K562 (cell line): Measurements from ENCODE around the gene TBC1D2. TPM values are rescaled to one million over a fixed set of nuclear protein-coding genes. Genes with fewer than 3 reads are reported as not detected.

Source experiments
- ATAC-seq: fragments of 200-7000 bp; cut with Tn5 transposase; 3 replicates; pipeline ENCODE4 v1.9.1; 2020; ENCODE audit warnings: moderate library complexity
- BruUV-seq: library from RNA; stranded (reverse); fragments of 400-500 nt; replicated peaks from 2 replicates; lab custom pipeline; 2021; lab: Mats Ljungman, UMichigan
- CTCF ChIA-PET: fragments of 300-600 bp; formaldehyde crosslinking; extraction: SDS; loops from one replicate; lab custom pipeline; 2021; ENCODE audit warnings: low intra/inter-chr PET ratio; lab: Yijun Ruan, JAX
- POLR2A ChIA-PET: fragments of 300-600, 350-650 bp; sonication (Branson Sonifier 250); formaldehyde crosslinking; extraction: SDS; loops from one replicate; lab custom pipeline; 2021; ENCODE audit warnings: antibody characterized with exemption, inconsistent platforms; lab: Yijun Ruan, JAX
- DNase-seq, 4 experiments: peaks; one replicate each; pipeline versions ENCODE4 v3.0.0 to v3.0.0-alpha.2; 2011 to 2018; ENCODE audit warnings: low spot score in 3 of 4, mixed read lengths in 3 of 4; ENCODE audit errors: extremely low read depth in 1 of 4
- FAIRE-seq: peaks from 2 replicates; lab custom pipeline; 2011; peaks lifted over from hg19 to GRCh38; lab: Jason Lieb, UNC
- H2AFZ ChIP-seq: 2 replicates; pipeline ENCODE4 v1.6.0; 2011; ENCODE audit warnings: low read depth, low read length, control low read depth, inconsistent platforms
- H3K27ac ChIP-seq: fragments of 200-600 bp; 3 replicates; pipeline ENCODE4 v1.8.0; 2011; ENCODE audit warnings: low read depth, mild to moderate bottlenecking, control low read depth, inconsistent platforms, low read length, moderate library complexity, mixed read lengths; ENCODE audit errors: extremely low read depth
- H3K27me3 ChIP-seq, 2 experiments: fragments of 300-600 bp in 1 of 2; 2 replicates in 1 of 2; 3 replicates in 1 of 2; pipeline versions ENCODE4 v1.6.0 to v1.8.0; 2011; ENCODE audit warnings: inconsistent platforms in 2 of 2, low read length in 2 of 2, mild to moderate bottlenecking in 1 of 2, mixed read lengths in 1 of 2, moderate library complexity in 1 of 2; ENCODE audit not compliant: control insufficient read depth in 2 of 2, insufficient read depth in 2 of 2
- H3K36me3 ChIP-seq: fragments of 300-600 bp; 3 replicates; pipeline ENCODE4 v1.8.0; 2011; ENCODE audit warnings: mild to moderate bottlenecking, low read length, inconsistent platforms; ENCODE audit not compliant: control insufficient read depth, insufficient read depth
- H3K4me1 ChIP-seq, 2 experiments: fragments of 200-600 bp in 1 of 2; replicated peaks in 1 of 2; 2 replicates in 1 of 2; 3 replicates in 1 of 2; pipeline versions ENCODE4 v1.5.1 to v1.8.0; 2011; ENCODE audit warnings: inconsistent platforms in 2 of 2, low read length in 2 of 2, mild to moderate bottlenecking in 1 of 2, mixed read lengths in 1 of 2, moderate library complexity in 1 of 2; ENCODE audit not compliant: control insufficient read depth in 2 of 2, insufficient read depth in 2 of 2
- H3K4me2 ChIP-seq: 2 replicates; pipeline ENCODE4 v1.6.1; 2011; ENCODE audit warnings: low read length, control low read depth, inconsistent platforms, mixed read lengths; ENCODE audit not compliant: insufficient read depth
- H3K4me3 ChIP-seq: fragments of 200-600 bp; sonication (generic), shearing (Covaris generic); 2 replicates; pipeline ENCODE4 v1.5.1; 2016; ENCODE audit warnings: control low read depth, inconsistent platforms
- H3K79me2 ChIP-seq: fragments of 200-600 bp; 3 replicates; pipeline ENCODE4 v1.8.0; 2011; ENCODE audit warnings: low read length, inconsistent platforms; ENCODE audit not compliant: control insufficient read depth, insufficient read depth
- H3K9ac ChIP-seq, 2 experiments: 2 replicates each; pipeline versions ENCODE4 v1.6.0 to v1.6.1; 2011; ENCODE audit warnings: low read depth in 2 of 2, low read length in 2 of 2, control low read depth in 1 of 2, inconsistent platforms in 1 of 2, mild to moderate bottlenecking in 1 of 2, mixed read lengths in 1 of 2; ENCODE audit not compliant: insufficient read depth in 1 of 2
- H3K9me1 ChIP-seq: one replicate; pipeline ENCODE4 v1.6.0; 2011; ENCODE audit warnings: inconsistent platforms, mild to moderate bottlenecking, low read length, moderate library complexity; ENCODE audit not compliant: control insufficient read depth, insufficient read depth
- H3K9me3 ChIP-seq: replicated peaks from 2 replicates; pipeline ENCODE4 v1.5.1; 2011; ENCODE audit warnings: low read depth, low read length, inconsistent platforms; ENCODE audit not compliant: control insufficient read depth, insufficient read depth
- H4K20me1 ChIP-seq: replicated peaks from 2 replicates; pipeline ENCODE4 v1.6.1; 2011; ENCODE audit warnings: low read length, inconsistent platforms, mixed read lengths; ENCODE audit not compliant: control insufficient read depth, insufficient read depth
- ATF2 ChIP-seq: sonication (generic); formaldehyde crosslinking; IDR thresholded peaks from 2 replicates; pipeline ENCODE4 v1.8.1; 2022; ENCODE audit warnings: missing genetic modification reagents
- BRD4 ChIP-seq: fragments of 200-600 bp; sonication (generic); IDR thresholded peaks from 2 replicates; pipeline ENCODE4 v1.6.1; 2017; ENCODE audit warnings: inconsistent platforms
- RBBP5 ChIP-seq: fragments of 200-600 bp; sonication (generic); IDR thresholded peaks from 2 replicates; pipeline ENCODE4 v1.6.1; 2012; ENCODE audit warnings: borderline replicate concordance, mild to moderate bottlenecking, low read length, control low read depth, inconsistent platforms; ENCODE audit not compliant: insufficient read depth, poor library complexity, severe bottlenecking
- RBM14 ChIP-seq: fragments of 200-400 bp; formaldehyde crosslinking; IDR thresholded peaks from 2 replicates; pipeline ENCODE4 v1.6.1; 2018; ENCODE audit warnings: low read depth, mild to moderate bottlenecking, low read length, moderate library complexity, borderline replicate concordance; ENCODE audit not compliant: insufficient read depth
- RBM22 ChIP-seq: fragments of 200-400 bp; formaldehyde crosslinking; IDR thresholded peaks from 2 replicates; pipeline ENCODE4 v1.6.1; 2018; ENCODE audit warnings: low read length, low read depth; ENCODE audit not compliant: poor library complexity, severe bottlenecking
- SMC3 ChIP-seq: conservative IDR thresholded peaks from 2 replicates; pipeline ENCODE4 v1.6.1; 2011; ENCODE audit warnings: low read depth, low read length, improper control_type of control experiment; ENCODE audit not compliant: insufficient read depth
- ZNF699 ChIP-seq: fragments of 250-450 bp; sonication (Bioruptor Pico); IDR thresholded peaks from 2 replicates; pipeline ENCODE4 v1.8.0; 2021; ENCODE audit warnings: mild to moderate bottlenecking, moderate library complexity; ENCODE audit not compliant: insufficient replicate concordance
- WGBS: fragments of 100-300 bp; shearing (Covaris generic); methylation state at CpG from one replicate; pipeline ENCODE4 v1.1.6; 2016; ENCODE audit warnings: low coverage, mixed read lengths; ENCODE audit not compliant: insufficient coverage; ENCODE audit errors: missing lambda C conversion rate; 5-methylcytosine and 5-hydroxymethylcytosine counted together
- in situ Hi-C: fragments of 300-500 bp; cut with MboI; formaldehyde crosslinking; loops from 4 replicates; pipeline ENCODE4 v1.15.0; 2018; ENCODE audit warnings: inconsistent platforms, mixed read lengths
- intact Hi-C: fragments of 100-400 bp; cut with micrococcal nuclease; formaldehyde crosslinking; loops from 2 replicates; pipeline ENCODE4 v1.14.2; 2022
- polyA plus RNA-seq, 8 experiments: library from polyadenylated mRNA; depleted of rRNA in 4 of 8; stranded (reverse) in 5 of 8; unstranded in 3 of 8; fragments of >200 nt; fragmentation: Nextera tagmentation in 2 of 8; fragmentation: Illumina TruSeq in 1 of 8; extraction: Ambion mirVana in 2 of 8; extraction: Trizol in 1 of 8; gene quantifications; 2 replicates each; pipeline versions ENCODE4 v1.2.1 to v1.2.3, GENCODE V29; 2011 to 2014; ENCODE audit warnings: inconsistent platforms in 1 of 8, missing spikeins in 1 of 8
- total RNA-seq, 7 experiments: library from RNA; depleted of rRNA in 6 of 7; stranded (reverse); fragments of >200 nt in 6 of 7; fragmentation: Illumina TruSeq in 2 of 7; extraction: Trizol in 2 of 7; gene quantifications; 2 replicates each; pipeline versions ENCODE4 v1.2.1 to v1.2.3, GENCODE V29; 2011 to 2021; ENCODE audit warnings: low replicate concordance in 1 of 7

Gene TBC1D2
- total and polyA plus RNA-seq, 9 of the 15 experiments (the other 6 are each of a cell fraction or from before 2014, with no cell fraction given) = 0.10 to 7.0 (median 2.5) TPM

- peaks cover 22% of the 10 kb centered on the region for H4K20me1 ChIP-seq
- no peak overlapping the region for H3K4me3 ChIP-seq
- no peak for ATAC-seq
- in situ Hi-C loops (no loop called here), intact Hi-C loops (no loop called here)
- no peaks in the 10 kb centered on the region for H3K27me3 ChIP-seq
- CTCF ChIA-PET = no interaction called here
- H3K79me2 ChIP-seq = peaks cover 34% of the 10 kb centered on the region
- H3K9me3 ChIP-seq = no peaks in the 10 kb centered on the region
- peaks cover 6% of the 10 kb centered on the region for H3K9me1 ChIP-seq
- WGBS = 87% methylated on average over 12 of the region's 12 CpGs
- BruUV-seq = no TSS peak
- peaks cover 10 to 17% of the 10 kb centered on the region in 2 experiments; a peak in 4 of 5 replicates for H3K4me1 ChIP-seq
- TF ChIP-seq RBBP5 (no peak), ATF2 (CRISPR knock-in tag) (no peak), SMC3 (no peak), ZNF699 (CRISPR knock-in tag) (no peak), RBM14 (no peak), RBM22 (no peak), BRD4 (no peak)
- TF ChIP-seq, all 486 proteins: peak for 0
- no peak overlapping the region for H3K4me2 ChIP-seq
- POLR2A ChIA-PET = interaction anchor here (1.3 to 1.4 kb wide), 2 partner anchors 10 to 240 kb away, joined by 6 read pairs; partner anchors contain the start of gene TRMO
- FAIRE-seq (no peak), DNase-seq (no peak)
- H3K36me3 ChIP-seq = peaks cover 8% of the 10 kb centered on the region; the same call in 2 of the 3 replicates
- no peak overlapping the region for H3K9ac ChIP-seq
- no peak overlapping the region for H2AFZ ChIP-seq
- H3K27ac ChIP-seq = no peak overlapping the region
Measured at GRCh38 chr9:98162613-98163012, 92.8 kb downstream of the TBC1D2 start.
